HEK293 (cell line): ENCODE results near the gene SPINDOC.
A peak's percentile ranks its signal among the peaks of the same experiment; 100 is the strongest.

ENCODE experiments used
- CTCF ChIA-PET: fragments of 350-600 bp; formaldehyde crosslinking; extraction: SDS; loops from one replicate; lab custom pipeline; 2021; ENCODE audit warnings: antibody characterized with exemption; lab: Yijun Ruan, JAX
- POLR2A ChIA-PET: fragments of 300-600 bp; formaldehyde crosslinking; extraction: SDS; loops from one replicate; lab custom pipeline; 2020; ENCODE audit warnings: antibody characterized with exemption, inconsistent platforms; lab: Yijun Ruan, JAX
- H3K27ac ChIP-seq: fragments of 200-500 bp; sonication (Bioruptor generic); 2 replicates; pipeline ENCODE4 v1.5.1; 2014; ENCODE audit warnings: low read depth, low read length, control low read depth, inconsistent platforms; ENCODE audit errors: extremely low read depth
- H3K36me3 ChIP-seq, 2 experiments: fragments of 200-500 bp in 1 of 2; sonication (Bioruptor generic) in 1 of 2; 1 replicate in 1 of 2; 2 replicates in 1 of 2; pipeline ENCODE4 v1.5.1; 2014 to 2017; ENCODE audit warnings: inconsistent platforms in 2 of 2, low read length in 2 of 2; ENCODE audit not compliant: control insufficient read depth in 2 of 2, insufficient read depth in 1 of 2
- H3K4me1 ChIP-seq: fragments of 200-500 bp; sonication (Bioruptor generic); 2 replicates; pipeline ENCODE4 v1.5.1; 2014; ENCODE audit warnings: mild to moderate bottlenecking, low read length, inconsistent platforms; ENCODE audit not compliant: control insufficient read depth, insufficient read depth
- H3K4me3 ChIP-seq: 2 replicates; pipeline ENCODE4 v1.5.1; 2011; ENCODE audit warnings: low read depth, mild to moderate bottlenecking, control low read depth, low read length, moderate library complexity
- H3K9me3 ChIP-seq: fragments of 200-500 bp; sonication (Bioruptor generic); 2 replicates; pipeline ENCODE4 v1.5.1; 2014; ENCODE audit warnings: low read depth, low read length, inconsistent platforms; ENCODE audit not compliant: control insufficient read depth, insufficient read depth
- GLIS2 ChIP-seq: fragments of 450-650 bp; formaldehyde crosslinking; IDR thresholded peaks from 2 replicates; pipeline ENCODE4 v1.5.1; 2016; ENCODE audit warnings: missing biosample characterization, missing genetic modification characterization
- IKZF3 ChIP-seq: fragments of 450-650 bp; IDR thresholded peaks from 2 replicates; pipeline ENCODE4 v1.5.0; 2018; ENCODE audit warnings: missing biosample characterization, mild to moderate bottlenecking, missing genetic modification characterization, moderate library complexity
- KLF1 ChIP-seq: fragments of 450-650 bp; formaldehyde crosslinking; IDR thresholded peaks from 2 replicates; pipeline ENCODE4 v1.5.1; 2016; ENCODE audit warnings: missing biosample characterization, missing genetic modification characterization
- KLF7 ChIP-seq: fragments of 450-650 bp; formaldehyde crosslinking; IDR thresholded peaks from 2 replicates; pipeline ENCODE4 v1.5.1; 2016; ENCODE audit warnings: missing biosample characterization, missing genetic modification characterization, borderline replicate concordance
- KLF9 ChIP-seq: fragments of 450-650 bp; formaldehyde crosslinking; IDR thresholded peaks from 2 replicates; pipeline ENCODE4 v1.5.1; 2016; ENCODE audit warnings: missing biosample characterization, missing genetic modification characterization, low read depth
- MYNN ChIP-seq: fragments of 450-650 bp; formaldehyde crosslinking; IDR thresholded peaks from 2 replicates; pipeline ENCODE4 v1.5.1; 2016; ENCODE audit warnings: missing biosample characterization, missing genetic modification characterization, borderline replicate concordance
- MZF1 ChIP-seq: fragments of 450-650 bp; formaldehyde crosslinking; IDR thresholded peaks from 2 replicates; pipeline ENCODE4 v1.5.1; 2017; ENCODE audit warnings: missing biosample characterization, missing genetic modification characterization, borderline replicate concordance
- SP3 ChIP-seq: fragments of 450-650 bp; formaldehyde crosslinking; IDR thresholded peaks from 2 replicates; pipeline ENCODE4 v1.5.1; 2016; ENCODE audit warnings: missing biosample characterization, missing genetic modification characterization
- SP7 ChIP-seq: fragments of 450-650 bp; formaldehyde crosslinking; IDR thresholded peaks from 2 replicates; pipeline ENCODE4 v1.5.1; 2016; ENCODE audit warnings: missing biosample characterization, missing genetic modification characterization
- ZBTB10 ChIP-seq: fragments of 450-650 bp; formaldehyde crosslinking; IDR thresholded peaks from 2 replicates; pipeline ENCODE4 v1.5.1; 2016; ENCODE audit warnings: missing biosample characterization, missing genetic modification characterization
- ZBTB44 ChIP-seq: fragments of 450-650 bp; IDR thresholded peaks from 2 replicates; pipeline ENCODE4 v1.5.1; 2018; ENCODE audit warnings: missing biosample characterization, mild to moderate bottlenecking, missing genetic modification characterization
- ZEB2 ChIP-seq: fragments of 450-650 bp; formaldehyde crosslinking; IDR thresholded peaks from 2 replicates; pipeline ENCODE4 v1.5.1; 2016; ENCODE audit warnings: missing biosample characterization, missing genetic modification characterization
- ZNF146 ChIP-seq: fragments of 450-650 bp; formaldehyde crosslinking; IDR thresholded peaks from 2 replicates; pipeline ENCODE4 v1.5.1; 2016; ENCODE audit warnings: missing biosample characterization, missing genetic modification characterization
- ZNF202 ChIP-seq: fragments of 450-650 bp; formaldehyde crosslinking; IDR thresholded peaks from 2 replicates; pipeline ENCODE4 v1.5.1; 2016; ENCODE audit warnings: missing biosample characterization, missing genetic modification characterization, borderline replicate concordance
- ZNF274 ChIP-seq, 2 experiments: fragments of 200-500 bp in 1 of 2; fragments of 450-650 bp in 1 of 2; sonication (Bioruptor generic) in 1 of 2; formaldehyde crosslinking in 1 of 2; IDR thresholded peaks; 2 replicates each; pipeline versions ENCODE4 v1.5.1 to v1.6.1; 2014 to 2016; ENCODE audit warnings: borderline replicate concordance in 1 of 2, inconsistent platforms in 1 of 2, low read length in 1 of 2, missing biosample characterization in 1 of 2, missing genetic modification characterization in 1 of 2
- ZNF548 ChIP-seq: fragments of 450-650 bp; formaldehyde crosslinking; IDR thresholded peaks from 2 replicates; pipeline ENCODE4 v1.5.1; 2016; ENCODE audit warnings: missing biosample characterization, missing genetic modification characterization
- ZNF624 ChIP-seq: fragments of 450-650 bp; formaldehyde crosslinking; IDR thresholded peaks from 2 replicates; pipeline ENCODE4 v1.5.1; 2017; ENCODE audit warnings: missing biosample characterization, missing genetic modification characterization
- ZNF629 ChIP-seq: fragments of 450-650 bp; formaldehyde crosslinking; IDR thresholded peaks from 2 replicates; pipeline ENCODE4 v1.5.1; 2017; ENCODE audit warnings: missing biosample characterization, missing genetic modification characterization
- ZNF645 ChIP-seq: fragments of 450-650 bp; formaldehyde crosslinking; IDR thresholded peaks from 2 replicates; pipeline ENCODE4; 2016; ENCODE audit warnings: missing biosample characterization, missing genetic modification characterization
- ZNF660 ChIP-seq: fragments of 450-650 bp; IDR thresholded peaks from 2 replicates; pipeline ENCODE4 v1.5.1; 2018; ENCODE audit warnings: missing biosample characterization, mild to moderate bottlenecking, missing genetic modification characterization
- ZNF704 ChIP-seq: fragments of 450-650 bp; formaldehyde crosslinking; IDR thresholded peaks from 2 replicates; pipeline ENCODE4 v1.5.1; 2016; ENCODE audit warnings: missing biosample characterization, missing genetic modification characterization
- ZSCAN5A ChIP-seq: fragments of 450-650 bp; formaldehyde crosslinking; IDR thresholded peaks from 2 replicates; pipeline ENCODE4 v1.5.1; 2016; ENCODE audit warnings: missing biosample characterization, missing genetic modification characterization

The SPINDOC gene

GRCh38 chr11:63813035-63813562 lies at the start of gene SPINDOC (continued):
- TF ChIP-seq MYNN = no peak
- 0 out of 2 replicates have a peak, but pooled peaks have one; percentile 27 for TF ChIP-seq ZEB2 (tag by site-specific recombination)
- no peak for TF ChIP-seq ZSCAN5A

- no peak overlapping the region for H3K4me3 ChIP-seq
- H3K27ac ChIP-seq = no peak overlapping the region
- CTCF ChIA-PET = no interaction called here
- H3K9me3 ChIP-seq = no peaks in the 10 kb centered on the region
- TF ChIP-seq MZF1 (tag by site-specific recombination) = no peak
- no peak for TF ChIP-seq ZNF274 (IDR thresholded peaks at IDR 0.05; ENCODE audit: low read length)
- no peak for TF ChIP-seq ZNF274 (tag by site-specific recombination; IDR thresholded peaks at IDR 0.05; ENCODE audit: borderline replicate concordance)
- no peak for TF ChIP-seq ZBTB44 (tag by site-specific recombination)
- no peak for TF ChIP-seq ZNF202
- no peak for TF ChIP-seq ZNF704 (tag by site-specific recombination)
- TF ChIP-seq KLF9 = no peak
- TF ChIP-seq ZNF624 (tag by site-specific recombination) = no peak
- TF ChIP-seq ZNF548 = no peak
- TF ChIP-seq KLF7 (tag by site-specific recombination) = no peak
- TF ChIP-seq GLIS2 (tag by site-specific recombination) = no peak
- no peak for TF ChIP-seq ZNF645 (tag by site-specific recombination)
- no peak for TF ChIP-seq SP7 (tag by site-specific recombination)
- no peak for TF ChIP-seq ZNF660 (tag by site-specific recombination)
- TF ChIP-seq ZNF146 (tag by site-specific recombination) = no peak
- H3K4me1 ChIP-seq = no peaks in the 10 kb centered on the region
- peaks cover 0 to 52% of the 10 kb centered on the region in 2 experiments; a peak in 1 of 3 replicates for H3K36me3 ChIP-seq
- POLR2A ChIA-PET = interaction anchor here (1.1 kb wide), 1 partner anchor 50 kb away, joined by 3 read pairs; no protein-coding TSS in a partner anchor
Measured at GRCh38 chr11:63763496-63764339, 49.5 kb upstream of the SPINDOC start.

- no peaks in the 10 kb centered on the region for H3K4me1 ChIP-seq
- no peak overlapping the region for H3K4me3 ChIP-seq
- no peaks in the 10 kb centered on the region for H3K9me3 ChIP-seq
- H3K27ac ChIP-seq = no peak overlapping the region
- H3K36me3 ChIP-seq = peaks cover 0 to 48% of the 10 kb centered on the region in 2 experiments; a peak in 1 of 3 replicates
- POLR2A ChIA-PET = interaction anchor here (1.1 kb wide), 1 partner anchor 50 kb away, joined by 3 read pairs; no protein-coding TSS in a partner anchor
- CTCF ChIA-PET = no interaction called here
- TF ChIP-seq ZBTB10 (tag by site-specific recombination) (no peak), ZNF629 (tag by site-specific recombination) (no peak), IKZF3 (tag by site-specific recombination) (no peak), KLF1 (tag by site-specific recombination) (no peak), SP3 (tag by site-specific recombination) (no peak)
Measured at GRCh38 chr11:63764340-63764678, 48.9 kb upstream of the SPINDOC start.
